Nephron (organoid): Measurements from ENCODE around the gene RPRD1B.
A peak's percentile ranks its signal among the peaks of the same experiment; 100 is the strongest.

Experiments
- H3K27ac Mint-ChIP-seq, 3 experiments: 2 replicates each; pipeline ENCODE4 v1.8.0; 2020; ENCODE audit warnings: mixed read lengths in 3 of 3, mild to moderate bottlenecking in 2 of 3, moderate library complexity in 1 of 3
- H3K27me3 Mint-ChIP-seq: 2 replicates; pipeline ENCODE4 v1.8.0; 2021; ENCODE audit warnings: low read depth, mild to moderate bottlenecking, moderate library complexity, mixed read lengths
- H3K36me3 Mint-ChIP-seq: 2 replicates; pipeline ENCODE4 v1.8.0; 2020; ENCODE audit warnings: low read depth, mixed read lengths
- H3K4me1 Mint-ChIP-seq: 2 replicates; pipeline ENCODE4 v1.8.0; 2020; ENCODE audit warnings: mixed read lengths
- H3K4me3 Mint-ChIP-seq, 3 experiments: 2 replicates each; pipeline ENCODE4 v1.8.0; 2020; ENCODE audit warnings: mild to moderate bottlenecking in 3 of 3, mixed read lengths in 3 of 3, moderate library complexity in 2 of 3
- H3K9me3 Mint-ChIP-seq: 2 replicates; pipeline ENCODE4 v1.8.0; 2020; ENCODE audit warnings: mixed read lengths
- TF ChIP-seq, protein P1 (sequence below), 3 experiments: fragments of 200-600 bp; sonication (generic); IDR thresholded peaks; one replicate each; pipeline ENCODE4 v1.5.0; 2021; ENCODE audit warnings: antibody characterized with exemption in 3 of 3; ENCODE audit not compliant: unreplicated experiment in 3 of 3

Gene RPRD1B

DNA sequence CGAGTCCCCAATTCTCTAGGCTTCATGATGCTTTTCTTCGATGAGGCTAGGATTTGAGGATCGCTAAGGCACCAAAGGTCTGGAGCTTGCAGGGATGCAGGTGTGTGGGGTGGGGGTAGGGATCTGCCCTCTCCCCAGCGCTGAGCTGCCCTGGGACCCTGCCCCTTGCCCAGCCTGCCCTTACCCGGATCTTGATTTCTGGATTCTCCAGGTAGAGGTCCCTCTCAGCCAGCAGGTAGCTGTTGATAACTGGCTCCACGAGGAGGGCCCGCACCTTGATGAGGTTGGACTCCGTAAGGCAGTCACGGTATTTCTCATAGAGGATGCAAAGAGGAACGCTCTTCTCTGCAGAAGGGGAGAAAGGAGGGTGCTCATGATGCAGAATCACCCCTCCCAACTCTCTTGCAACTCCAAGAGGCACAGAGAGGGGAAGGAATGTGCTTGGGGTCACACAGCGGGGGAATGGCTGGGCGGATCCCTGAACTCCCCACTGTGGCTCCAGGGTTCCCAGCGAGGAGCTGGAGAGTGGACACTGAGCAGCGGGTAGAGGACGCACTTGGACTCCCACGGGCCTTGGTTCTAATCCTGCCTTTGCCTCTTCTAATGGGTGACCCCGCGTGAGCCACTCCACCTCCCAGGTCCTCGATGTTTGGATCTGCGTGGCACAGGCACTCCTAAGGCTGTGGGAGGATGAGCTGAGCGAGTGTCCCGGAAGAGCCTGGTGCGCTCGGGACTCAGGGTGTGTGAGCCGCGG, 98.8 kb downstream of the RPRD1B start:
- H3K27ac Mint-ChIP-seq = no peak overlapping the region
- H3K9me3 Mint-ChIP-seq = no peaks in the 10 kb centered on the region
- no peak overlapping the region for H3K4me3 Mint-ChIP-seq
- peaks cover 41% of the 10 kb centered on the region for H3K4me1 Mint-ChIP-seq
- H3K36me3 Mint-ChIP-seq = no peaks in the 10 kb centered on the region
- TF ChIP-seq, protein P1, sequence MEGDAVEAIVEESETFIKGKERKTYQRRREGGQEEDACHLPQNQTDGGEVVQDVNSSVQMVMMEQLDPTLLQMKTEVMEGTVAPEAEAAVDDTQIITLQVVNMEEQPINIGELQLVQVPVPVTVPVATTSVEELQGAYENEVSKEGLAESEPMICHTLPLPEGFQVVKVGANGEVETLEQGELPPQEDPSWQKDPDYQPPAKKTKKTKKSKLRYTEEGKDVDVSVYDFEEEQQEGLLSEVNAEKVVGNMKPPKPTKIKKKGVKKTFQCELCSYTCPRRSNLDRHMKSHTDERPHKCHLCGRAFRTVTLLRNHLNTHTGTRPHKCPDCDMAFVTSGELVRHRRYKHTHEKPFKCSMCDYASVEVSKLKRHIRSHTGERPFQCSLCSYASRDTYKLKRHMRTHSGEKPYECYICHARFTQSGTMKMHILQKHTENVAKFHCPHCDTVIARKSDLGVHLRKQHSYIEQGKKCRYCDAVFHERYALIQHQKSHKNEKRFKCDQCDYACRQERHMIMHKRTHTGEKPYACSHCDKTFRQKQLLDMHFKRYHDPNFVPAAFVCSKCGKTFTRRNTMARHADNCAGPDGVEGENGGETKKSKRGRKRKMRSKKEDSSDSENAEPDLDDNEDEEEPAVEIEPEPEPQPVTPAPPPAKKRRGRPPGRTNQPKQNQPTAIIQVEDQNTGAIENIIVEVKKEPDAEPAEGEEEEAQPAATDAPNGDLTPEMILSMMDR (IDR thresholded peaks at IDR 0.05; ENCODE audit: unreplicated experiment in 3 of 3) = no peak
- no peaks in the 10 kb centered on the region for H3K27me3 Mint-ChIP-seq

- Mint-ChIP-seq H3K9me3 (no peaks in the 10 kb centered on the region), H3K27me3 (no peaks in the 10 kb centered on the region), H3K36me3 (no peaks in the 10 kb centered on the region), H3K4me3 (no peak overlapping the region), H3K4me1 (peaks cover 36% of the 10 kb centered on the region), H3K27ac (peak overlapping the region; percentile 20 to 86 (median 80))
- TF ChIP-seq, protein P1 (IDR thresholded peaks at IDR 0.05; ENCODE audit: unreplicated experiment in 3 of 3) = no peak
Observed at GRCh38 chr20:38132910-38133501, 99.5 kb downstream of the RPRD1B start.

DNA sequence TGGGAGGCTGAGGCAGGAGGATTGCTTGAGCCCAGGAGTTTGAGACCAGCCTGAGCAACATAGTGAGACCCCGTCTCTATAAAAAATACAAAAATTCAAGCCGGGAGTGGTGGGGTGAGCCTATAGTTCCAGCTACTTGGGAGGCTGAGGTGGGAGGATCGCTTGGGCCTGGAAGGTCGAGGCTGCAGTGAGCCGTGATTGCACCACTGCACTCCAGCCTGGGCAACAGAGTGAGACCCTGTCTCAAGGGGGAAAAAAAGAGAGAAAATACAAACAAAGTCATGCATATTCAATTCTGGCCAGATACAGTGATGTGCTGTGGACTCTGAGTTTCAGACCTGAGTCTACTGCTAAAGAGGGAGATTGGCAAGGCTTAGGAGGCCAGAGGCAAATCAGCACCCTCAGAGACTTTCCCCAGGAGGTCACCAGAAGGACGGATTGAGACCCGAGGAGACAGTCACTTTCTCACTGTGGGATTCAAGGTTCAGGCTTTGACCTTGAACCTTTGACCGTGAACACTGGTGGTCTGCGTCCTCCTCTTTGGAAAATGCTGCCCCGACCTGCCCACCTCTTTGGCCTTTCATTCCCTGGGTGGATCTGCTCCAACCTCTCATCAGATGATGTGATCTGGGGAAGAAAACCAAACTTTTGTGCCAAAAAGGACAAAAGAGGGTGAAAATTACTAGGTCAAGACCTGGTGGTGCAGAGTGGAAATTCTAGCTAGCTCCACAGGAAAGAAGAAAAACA, 100.3 kb downstream of the RPRD1B start:
- H3K36me3 Mint-ChIP-seq = peaks cover 4% of the 10 kb centered on the region
- TF ChIP-seq, protein P1 (IDR thresholded peaks at IDR 0.05; ENCODE audit: unreplicated experiment in 3 of 3) = no peak
- no peak overlapping the region for H3K4me3 Mint-ChIP-seq
- H3K4me1 Mint-ChIP-seq = peaks cover 32% of the 10 kb centered on the region
- no peaks in the 10 kb centered on the region for H3K9me3 Mint-ChIP-seq
- peak overlapping the region; percentile 34 to 86 (median 80) for H3K27ac Mint-ChIP-seq
- no peaks in the 10 kb centered on the region for H3K27me3 Mint-ChIP-seq

GRCh38 chr20:38134427-38135270, 101.1 kb downstream of the RPRD1B start:
- no peak overlapping the region for H3K4me3 Mint-ChIP-seq
- H3K27ac Mint-ChIP-seq = peak overlapping the region; percentile 34 to 86 (median 80)
- H3K36me3 Mint-ChIP-seq = peaks cover 4% of the 10 kb centered on the region
- peaks cover 32% of the 10 kb centered on the region for H3K4me1 Mint-ChIP-seq
- no peaks in the 10 kb centered on the region for H3K9me3 Mint-ChIP-seq
- TF ChIP-seq, protein P1 (IDR thresholded peaks at IDR 0.05; ENCODE audit: unreplicated experiment in 3 of 3) = no peak
- H3K27me3 Mint-ChIP-seq = no peaks in the 10 kb centered on the region

- TF ChIP-seq, protein P1 (IDR thresholded peaks at IDR 0.05; ENCODE audit: unreplicated experiment in 3 of 3) = no peak
- Mint-ChIP-seq H3K9me3 (no peaks in the 10 kb centered on the region), H3K4me3 (no peak overlapping the region), H3K27me3 (no peaks in the 10 kb centered on the region), H3K27ac (peak overlapping the region; percentile 34 to 86 (median 80)), H3K36me3 (peaks cover 4% of the 10 kb centered on the region), H3K4me1 (peaks cover 34% of the 10 kb centered on the region)
Observed at GRCh38 chr20:38135271-38135650, 101.7 kb downstream of the RPRD1B start.
